SK-N-SH treated with all-trans-retinoic acid at 6 μM for 48 hours (cell line): ENCODE measurements around the gene ASCL2.

ENCODE experiments used
- ATAC-seq: fragments of 200-7000 bp; cut with Tn5 transposase; 3 replicates; pipeline ENCODE4 v1.9.1; 2020; ENCODE audit warnings: mild to moderate bottlenecking, moderate library complexity
- ARNTL ChIP-seq: fragments of 450-650 bp; formaldehyde crosslinking; IDR thresholded peaks from 2 replicates; pipeline ENCODE4 v1.5.0; 2020; ENCODE audit warnings: low read depth, mild to moderate bottlenecking, moderate library complexity, borderline replicate concordance
- CSDC2 ChIP-seq: fragments of 250-450 bp; sonication (Bioruptor Pico); IDR thresholded peaks from 2 replicates; pipeline ENCODE4 v1.5.0; 2020; ENCODE audit warnings: mild to moderate bottlenecking, moderate library complexity
- ESRRG ChIP-seq: fragments of 250-450 bp; sonication (Bioruptor Pico); IDR thresholded peaks from 2 replicates; pipeline ENCODE4 v1.6.1; 2021; ENCODE audit warnings: mild to moderate bottlenecking
- ISL1 ChIP-seq: fragments of 250-450 bp; sonication (Bioruptor Pico); IDR thresholded peaks from 2 replicates; pipeline ENCODE4 v2.1.2; 2022; ENCODE audit warnings: mild to moderate bottlenecking, moderate library complexity
- POU6F1 ChIP-seq: fragments of 250-450 bp; sonication (Bioruptor Pico); IDR thresholded peaks from 2 replicates; pipeline ENCODE4 v1.8.0; 2021; ENCODE audit warnings: low read depth, mild to moderate bottlenecking, moderate library complexity, borderline replicate concordance
- PPARA ChIP-seq: fragments of 250-450 bp; sonication (Bioruptor Pico); IDR thresholded peaks from 2 replicates; pipeline ENCODE4 v1.5.0; 2020; ENCODE audit warnings: mild to moderate bottlenecking, borderline replicate concordance
- RARB ChIP-seq: fragments of 250-450 bp; sonication (Bioruptor Pico); IDR thresholded peaks from 2 replicates; pipeline ENCODE4 v1.8.0; 2021; ENCODE audit warnings: mild to moderate bottlenecking, moderate library complexity
- TCF4 ChIP-seq: fragments of 250-450 bp; sonication (Bioruptor Pico); IDR thresholded peaks from 2 replicates; pipeline ENCODE4 v1.8.0; 2021; ENCODE audit warnings: mild to moderate bottlenecking, moderate library complexity, borderline replicate concordance
- TSHZ2 ChIP-seq: fragments of 250-450 bp; sonication (Bioruptor Pico); IDR thresholded peaks from 2 replicates; pipeline ENCODE4 v1.5.0; 2020; ENCODE audit warnings: mild to moderate bottlenecking, moderate library complexity
- ZC3H10 ChIP-seq: fragments of 250-450 bp; sonication (Bioruptor Pico); IDR thresholded peaks from 2 replicates; pipeline ENCODE4 v1.5.1; 2021; ENCODE audit warnings: mild to moderate bottlenecking, moderate library complexity
- ZFP3 ChIP-seq: fragments of 250-450 bp; sonication (Bioruptor Pico); IDR thresholded peaks from 2 replicates; pipeline ENCODE4 v1.5.0; 2020; ENCODE audit warnings: mild to moderate bottlenecking, moderate library complexity
- ZFP30 ChIP-seq: fragments of 450-650 bp; formaldehyde crosslinking; IDR thresholded peaks from 2 replicates; pipeline ENCODE4 v1.5.0; 2022; ENCODE audit warnings: mild to moderate bottlenecking, moderate library complexity
- ZNF565 ChIP-seq: fragments of 450-650 bp; formaldehyde crosslinking; conservative IDR thresholded peaks from 2 replicates; pipeline ENCODE4 v1.5.0; 2020; ENCODE audit warnings: low read depth, mild to moderate bottlenecking, moderate library complexity
- ZNF70 ChIP-seq: fragments of 450-650 bp; formaldehyde crosslinking; IDR thresholded peaks from 2 replicates; pipeline ENCODE4 v1.5.0; 2020; ENCODE audit warnings: mild to moderate bottlenecking, moderate library complexity
- ZNF8 ChIP-seq: fragments of 450-650 bp; formaldehyde crosslinking; IDR thresholded peaks from 2 replicates; pipeline ENCODE4 v1.5.0; 2020; ENCODE audit warnings: mild to moderate bottlenecking, moderate library complexity
- TF ChIP-seq, protein P1 (sequence below): fragments of 250-450 bp; sonication (Bioruptor Pico); IDR thresholded peaks from 2 replicates; pipeline ENCODE4 v1.5.1; 2020; ENCODE audit warnings: low read depth, mild to moderate bottlenecking, moderate library complexity
- TF ChIP-seq, protein P2 (sequence below): fragments of 250-450 bp; sonication (Bioruptor Pico); IDR thresholded peaks from 2 replicates; pipeline ENCODE4 v1.5.1; 2021; ENCODE audit warnings: mild to moderate bottlenecking, moderate library complexity

The ASCL2 gene

DNA sequence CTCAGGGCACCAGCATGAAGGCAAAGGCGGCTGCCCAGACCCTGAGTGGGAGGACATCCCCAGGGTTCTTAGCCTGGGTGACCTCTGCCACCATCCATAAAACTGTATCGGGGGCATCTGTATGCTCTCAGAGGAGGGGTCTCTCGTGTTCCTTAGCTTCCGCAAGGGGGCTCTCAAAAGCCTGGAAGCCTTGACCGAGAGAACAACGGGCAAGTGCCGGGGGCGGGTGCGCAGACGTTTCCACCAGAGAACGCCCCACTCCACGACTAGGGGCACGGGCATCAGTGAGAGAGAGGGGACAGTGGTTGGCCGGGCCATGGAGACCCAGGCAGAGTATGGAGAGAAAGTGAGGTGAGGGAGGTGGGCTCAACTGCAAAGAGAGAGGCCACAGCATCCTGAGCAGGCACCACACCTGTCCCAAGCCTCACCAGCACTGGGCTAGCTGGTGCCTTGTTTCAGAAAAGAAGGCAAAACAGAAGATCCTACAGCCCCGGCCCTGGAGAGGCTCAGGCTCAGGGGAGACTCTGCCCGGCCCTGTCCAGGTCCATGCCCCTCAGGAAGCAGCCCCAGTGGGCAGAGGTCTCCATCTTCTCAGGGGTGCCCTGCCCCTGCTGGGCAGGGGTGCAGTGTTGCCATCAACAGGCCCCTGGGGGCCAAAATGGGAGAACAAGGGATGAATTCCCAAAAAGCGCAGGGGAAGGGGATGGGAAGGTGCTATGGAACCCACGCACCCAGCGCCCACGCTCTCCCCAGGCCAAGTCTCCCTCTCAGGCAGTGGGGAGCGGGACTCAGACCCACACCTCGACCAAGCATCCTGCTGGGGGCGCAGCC is 37.3 kb upstream of the ASCL2 start (continued):
- TF ChIP-seq POU6F1 (CRISPR knock-in tag) (no peak), ZFP30 (CRISPR knock-in tag) (no peak), ISL1 (CRISPR knock-in tag) (no peak)
- TF ChIP-seq, protein P1, sequence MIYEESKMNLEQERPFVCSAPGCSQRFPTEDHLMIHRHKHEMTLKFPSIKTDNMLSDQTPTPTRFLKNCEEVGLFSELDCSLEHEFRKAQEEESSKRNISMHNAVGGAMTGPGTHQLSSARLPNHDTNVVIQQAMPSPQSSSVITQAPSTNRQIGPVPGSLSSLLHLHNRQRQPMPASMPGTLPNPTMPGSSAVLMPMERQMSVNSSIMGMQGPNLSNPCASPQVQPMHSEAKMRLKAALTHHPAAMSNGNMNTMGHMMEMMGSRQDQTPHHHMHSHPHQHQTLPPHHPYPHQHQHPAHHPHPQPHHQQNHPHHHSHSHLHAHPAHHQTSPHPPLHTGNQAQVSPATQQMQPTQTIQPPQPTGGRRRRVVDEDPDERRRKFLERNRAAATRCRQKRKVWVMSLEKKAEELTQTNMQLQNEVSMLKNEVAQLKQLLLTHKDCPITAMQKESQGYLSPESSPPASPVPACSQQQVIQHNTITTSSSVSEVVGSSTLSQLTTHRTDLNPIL (CRISPR knock-in tag) = no peak

- no peak for TF ChIP-seq ESRRG
- TF ChIP-seq, protein P1 (CRISPR knock-in tag) = no peak
- TF ChIP-seq CSDC2 = no peak
- ATAC-seq = peak; percentile 53
Measured at GRCh38 chr11:2306877-2307500, 36.6 kb upstream of the ASCL2 start.

DNA sequence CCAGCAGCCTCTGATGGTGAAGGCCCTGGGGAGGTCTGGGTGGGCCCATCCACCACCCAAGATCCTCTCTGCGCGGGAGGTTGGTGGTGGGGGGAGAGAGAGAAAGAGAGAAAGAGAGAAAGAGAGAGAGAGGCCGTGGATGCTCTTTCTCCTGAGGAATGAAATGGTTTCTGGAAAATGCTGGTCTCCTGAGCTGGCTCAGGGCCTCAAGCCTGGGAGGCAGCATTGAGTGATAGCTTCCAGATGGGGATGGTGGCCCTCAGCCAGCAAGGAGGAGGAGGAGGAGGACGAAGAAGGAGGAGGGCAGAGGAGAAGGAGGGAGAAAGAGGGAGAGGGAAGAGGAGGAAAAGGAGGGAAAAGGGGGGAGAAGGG is 36.0 kb upstream of the ASCL2 start:
- peak; percentile 52 for ATAC-seq
- no peak for TF ChIP-seq ARNTL
- TF ChIP-seq ZFP3 (CRISPR knock-in tag) = no peak
- no peak for TF ChIP-seq ZNF8
- TF ChIP-seq ISL1 (CRISPR knock-in tag) = no peak

DNA sequence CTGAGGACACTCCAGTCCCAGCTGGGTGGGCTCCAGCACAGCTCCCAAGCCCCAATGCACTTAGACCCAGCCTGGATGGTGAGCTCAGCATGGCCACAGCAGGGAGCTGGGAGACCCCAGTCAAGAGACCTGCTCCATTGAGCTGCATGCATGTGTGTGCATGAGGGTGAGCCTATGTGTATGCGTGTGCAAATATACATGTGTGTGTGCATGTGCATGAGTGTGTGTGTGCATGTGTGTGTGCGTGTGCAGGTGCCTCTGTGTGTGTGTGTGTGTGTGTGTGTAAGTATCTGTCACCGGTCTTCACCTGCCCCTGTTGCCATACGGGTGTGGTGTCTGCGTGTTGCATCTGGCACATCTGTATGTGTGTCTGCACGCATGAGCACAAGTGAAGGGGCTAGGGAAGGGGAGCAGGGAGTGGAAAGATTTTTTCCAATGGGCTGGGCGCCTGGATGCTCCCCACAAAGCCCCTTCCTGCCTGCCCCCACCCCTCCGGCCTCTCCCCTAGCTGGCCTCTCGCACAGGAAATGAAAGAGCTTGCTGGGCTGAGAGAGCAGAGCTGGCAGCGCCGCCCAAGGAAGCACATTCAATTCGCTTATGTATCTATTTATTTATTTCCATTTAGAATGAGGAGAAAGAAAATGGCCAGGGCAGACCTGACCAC is 35.5 kb upstream of the ASCL2 start:
- ATAC-seq = peak; percentile 32
- no peak for TF ChIP-seq ZC3H10 (CRISPR knock-in tag)
- TF ChIP-seq RARB (CRISPR knock-in tag) = no peak
- no peak for TF ChIP-seq PPARA (CRISPR knock-in tag)
- no peak for TF ChIP-seq TSHZ2 (CRISPR knock-in tag)
- TF ChIP-seq ZFP30 (CRISPR knock-in tag) = no peak
- TF ChIP-seq TCF4 (CRISPR knock-in tag) = no peak
- TF ChIP-seq ZNF70 (CRISPR knock-in tag) = no peak
- TF ChIP-seq ZNF565 = no peak
- TF ChIP-seq, protein P2, sequence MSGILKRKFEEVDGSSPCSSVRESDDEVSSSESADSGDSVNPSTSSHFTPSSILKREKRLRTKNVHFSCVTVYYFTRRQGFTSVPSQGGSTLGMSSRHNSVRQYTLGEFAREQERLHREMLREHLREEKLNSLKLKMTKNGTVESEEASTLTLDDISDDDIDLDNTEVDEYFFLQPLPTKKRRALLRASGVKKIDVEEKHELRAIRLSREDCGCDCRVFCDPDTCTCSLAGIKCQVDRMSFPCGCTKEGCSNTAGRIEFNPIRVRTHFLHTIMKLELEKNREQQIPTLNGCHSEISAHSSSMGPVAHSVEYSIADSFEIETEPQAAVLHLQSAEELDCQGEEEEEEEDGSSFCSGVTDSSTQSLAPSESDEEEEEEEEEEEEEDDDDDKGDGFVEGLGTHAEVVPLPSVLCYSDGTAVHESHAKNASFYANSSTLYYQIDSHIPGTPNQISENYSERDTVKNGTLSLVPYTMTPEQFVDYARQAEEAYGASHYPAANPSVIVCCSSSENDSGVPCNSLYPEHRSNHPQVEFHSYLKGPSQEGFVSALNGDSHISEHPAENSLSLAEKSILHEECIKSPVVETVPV (CRISPR knock-in tag) = no peak
- no peak for TF ChIP-seq ISL1 (CRISPR knock-in tag)
- TF ChIP-seq POU6F1 (CRISPR knock-in tag) = no peak
- no peak for TF ChIP-seq ARNTL
